BLaER1 treated with 17β-estradiol and CSF1 and Interleukin-3, amounts not matched to agents 10 nM and 100 nM (cell line): ENCODE data around the gene UXS1.
A peak's percentile ranks its signal among the peaks of the same experiment; 100 is the strongest.

Experiments used
- H3K27ac ChIP-seq, 11 experiments: shearing (Covaris generic); formaldehyde crosslinking; 2 replicates each; pipeline ENCODE4 v1.8.1; 2022
- H3K27me3 ChIP-seq, 11 experiments: shearing (Covaris generic); formaldehyde crosslinking; 2 replicates each; pipeline ENCODE4 v1.8.1; 2022
- H3K36me3 ChIP-seq, 11 experiments: shearing (Covaris generic); formaldehyde crosslinking; 2 replicates each; pipeline ENCODE4 v1.8.1; 2022
- H3K4me1 ChIP-seq, 10 experiments: shearing (Covaris generic); formaldehyde crosslinking; 2 replicates each; pipeline ENCODE4 v1.8.1; 2022
- H3K4me2 ChIP-seq, 11 experiments: shearing (Covaris generic); formaldehyde crosslinking; 2 replicates each; pipeline ENCODE4 v1.8.1; 2022
- H3K4me3 ChIP-seq, 10 experiments: shearing (Covaris generic); formaldehyde crosslinking; 2 replicates each; pipeline ENCODE4 v1.8.1; 2022
- H3K9ac ChIP-seq, 11 experiments: shearing (Covaris generic); formaldehyde crosslinking; 2 replicates each; pipeline ENCODE4 v1.8.1; 2022
- H3K9me3 ChIP-seq, 11 experiments: shearing (Covaris generic); formaldehyde crosslinking; replicated peaks in 1 of 11; 2 replicates each; pipeline ENCODE4 v1.8.1; 2022
- H4K20me1 ChIP-seq, 11 experiments: shearing (Covaris generic); formaldehyde crosslinking; 2 replicates each; pipeline ENCODE4 v1.8.1; 2022
- Cebpa-rat ChIP-seq, 11 experiments: shearing (Covaris generic); IDR thresholded peaks; 2 replicates each; pipeline ENCODE4 v1.8.1; 2022

The UXS1 gene

DNA sequence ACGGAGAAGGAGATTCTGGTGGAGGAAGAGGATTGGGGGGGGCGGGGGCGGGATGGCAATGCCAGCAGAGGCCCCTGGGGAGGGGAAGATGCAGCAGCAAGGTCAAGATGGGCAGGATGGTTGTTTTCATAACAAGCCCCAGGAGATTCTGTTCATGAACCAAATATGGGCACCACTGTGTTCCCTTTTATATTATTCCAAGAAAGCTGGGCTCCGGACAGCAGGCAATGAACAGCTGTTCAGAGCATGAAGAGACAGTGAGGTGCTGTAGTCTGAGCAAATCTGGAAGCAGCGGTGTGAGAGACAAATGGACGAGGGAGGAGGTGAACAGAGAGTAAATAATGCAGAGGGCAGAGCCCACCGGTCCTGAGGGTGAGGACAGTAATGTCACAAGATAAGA is 20.0 kb downstream of the UXS1 start:
- no peaks in the 10 kb centered on the region for H3K27me3 ChIP-seq

DNA sequence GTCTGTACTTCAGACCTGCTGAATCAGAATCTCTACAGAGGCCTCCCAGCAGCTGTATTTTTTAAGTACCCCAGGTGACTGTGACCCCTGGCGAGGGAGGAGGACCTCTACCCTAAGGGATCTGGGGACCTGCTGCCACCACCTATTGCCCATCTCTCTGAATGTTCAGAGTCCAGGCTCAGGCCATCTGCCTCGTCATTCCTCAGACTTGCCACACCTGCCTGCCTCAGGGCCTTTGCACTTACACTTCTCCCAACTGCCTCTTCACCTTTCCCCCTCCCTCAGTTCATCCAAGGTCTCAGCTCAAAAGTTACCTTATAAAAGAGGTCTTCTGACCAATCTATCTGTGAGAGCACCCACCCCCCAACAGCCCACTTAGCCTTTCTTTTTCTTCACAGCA is 21.5 kb downstream of the UXS1 start:
- Histone ChIP-seq H3K9ac (peak overlapping the region in 1 of 11 experiments; percentile 1; a peak in 1 of 22 replicates), H3K27ac (peak overlapping the region in 1 of 11 experiments; percentile 5; a peak in 1 of 22 replicates), H4K20me1 (peaks cover 4 to 100% (median 89%) of the 10 kb centered on the region in 11 experiments; a peak in 21 of 22 replicates), H3K9me3 (no peaks in the 10 kb centered on the region), H3K4me3 (no peak overlapping the region), H3K36me3 (peaks cover 0 to 35% (median 12%) of the 10 kb centered on the region in 11 experiments; a peak in 18 of 22 replicates), H3K4me1 (peaks cover 33 to 98% (median 91%) of the 10 kb centered on the region in 10 experiments), H3K4me2 (peak overlapping the region in 4 of 11 experiments; percentile 8 to 90 (median 77); a peak in 5 of 22 replicates), H3K27me3 (no peaks in the 10 kb centered on the region)
- TF ChIP-seq Cebpa-rat (IDR thresholded peaks at IDR 0.05): no peak

More for the DNA sequence above, 20.0 kb downstream of the UXS1 start:
- H3K4me1 ChIP-seq: peaks cover 28 to 93% (median 83%) of the 10 kb centered on the region in 10 experiments
- peak overlapping the region in 8 of 11 experiments; percentile 2 to 45 (median 26); a peak in 7 of 22 replicates for H3K27ac ChIP-seq
- H3K36me3 ChIP-seq: peaks cover 0 to 38% (median 20%) of the 10 kb centered on the region in 11 experiments; a peak in 19 of 22 replicates
- no peak overlapping the region for H3K4me3 ChIP-seq
- peak overlapping the region in 6 of 11 experiments; percentile 25 to 68 (median 30); a peak in 6 of 22 replicates for H3K9ac ChIP-seq
- TF ChIP-seq Cebpa-rat (IDR thresholded peaks at IDR 0.05): no peak
- peaks cover 4 to 97% (median 90%) of the 10 kb centered on the region in 11 experiments; a peak in 21 of 22 replicates for H4K20me1 ChIP-seq
- no peaks in the 10 kb centered on the region for H3K9me3 ChIP-seq
- H3K4me2 ChIP-seq: peak overlapping the region; percentile 3 to 90 (median 81)

GRCh38 chr2:106168657-106169056 is 25.4 kb downstream of the UXS1 start:
- Histone ChIP-seq H3K9ac (no peak overlapping the region), H3K27me3 (no peaks in the 10 kb centered on the region), H3K4me1 (peaks cover 24 to 98% (median 91%) of the 10 kb centered on the region in 10 experiments), H3K4me2 (peak overlapping the region in 9 of 11 experiments; percentile 3 to 96 (median 81); a peak in 12 of 22 replicates), H3K27ac (peak overlapping the region in 2 of 11 experiments; percentile 5 to 12; a peak in 1 of 22 replicates), H3K9me3 (no peaks in the 10 kb centered on the region), H3K4me3 (no peak overlapping the region), H3K36me3 (peaks cover 0 to 38% (median 11%) of the 10 kb centered on the region in 11 experiments; a peak in 11 of 22 replicates), H4K20me1 (peaks cover 4 to 97% (median 80%) of the 10 kb centered on the region in 11 experiments; a peak in 19 of 22 replicates)
- no peak for TF ChIP-seq Cebpa-rat (IDR thresholded peaks at IDR 0.05)

GRCh38 chr2:106167067-106167466 is 27.0 kb downstream of the UXS1 start:
- peak overlapping the region in 8 of 11 experiments; percentile 2 to 87 (median 38); a peak in 10 of 22 replicates for H3K27ac ChIP-seq

GRCh38 chr2:106165561-106165960 is 28.5 kb downstream of the UXS1 start:
- Histone ChIP-seq H3K4me1 (peaks cover 45 to 100% (median 97%) of the 10 kb centered on the region in 10 experiments), H3K9me3 (no peaks in the 10 kb centered on the region), H3K27me3 (no peaks in the 10 kb centered on the region), H3K9ac (peak overlapping the region in 4 of 11 experiments; percentile 11 to 40 (median 26); a peak in 3 of 22 replicates), H3K27ac (peak overlapping the region in 8 of 11 experiments; percentile 3 to 87 (median 54); a peak in 14 of 22 replicates), H3K4me2 (peak overlapping the region; percentile 18 to 96 (median 81); a peak in 20 of 22 replicates), H3K36me3 (peaks cover 0 to 40% (median 18%) of the 10 kb centered on the region in 11 experiments; a peak in 11 of 22 replicates), H3K4me3 (no peak overlapping the region), H4K20me1 (peaks cover 0 to 68% (median 55%) of the 10 kb centered on the region in 11 experiments; a peak in 18 of 22 replicates)
- TF ChIP-seq Cebpa-rat (IDR thresholded peaks at IDR 0.05): no peak

More at GRCh38 chr2:106167067-106167466, 27.0 kb downstream of the UXS1 start:
- peaks cover 30 to 98% (median 92%) of the 10 kb centered on the region in 10 experiments for H3K4me1 ChIP-seq
- peaks cover 4 to 81% (median 64%) of the 10 kb centered on the region in 11 experiments; a peak in 19 of 22 replicates for H4K20me1 ChIP-seq
- H3K27me3 ChIP-seq: no peaks in the 10 kb centered on the region
- H3K4me3 ChIP-seq: no peak overlapping the region
- no peaks in the 10 kb centered on the region for H3K9me3 ChIP-seq
- no peak for TF ChIP-seq Cebpa-rat (IDR thresholded peaks at IDR 0.05)
- peaks cover 0 to 41% (median 18%) of the 10 kb centered on the region in 11 experiments; a peak in 12 of 22 replicates for H3K36me3 ChIP-seq
- H3K4me2 ChIP-seq: peak overlapping the region in 8 of 11 experiments; percentile 10 to 96 (median 88); a peak in 15 of 22 replicates
- H3K9ac ChIP-seq: peak overlapping the region in 1 of 11 experiments; percentile 9; a peak in 1 of 22 replicates

DNA sequence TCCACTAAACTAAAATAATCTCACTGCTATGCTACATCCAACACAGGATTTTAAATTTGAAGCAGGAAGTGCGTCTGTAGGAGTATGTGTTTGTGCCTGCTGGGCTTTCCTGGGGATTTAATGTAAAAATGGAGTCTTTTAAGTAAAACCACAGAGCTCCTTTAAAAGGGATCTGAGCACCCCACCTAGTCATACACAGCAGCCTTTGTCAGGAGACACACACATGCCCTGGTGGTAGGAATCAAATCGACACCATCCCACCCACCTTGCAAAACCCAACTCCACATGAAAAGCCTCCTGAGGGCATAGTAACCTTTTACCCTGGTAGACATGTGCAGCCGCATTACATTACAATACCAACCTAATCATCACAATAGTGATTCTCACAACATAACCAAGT is 29.1 kb downstream of the UXS1 start:
- peak overlapping the region in 9 of 11 experiments; percentile 3 to 87 (median 52); a peak in 14 of 22 replicates for H3K27ac ChIP-seq
- peaks cover 0 to 68% (median 49%) of the 10 kb centered on the region in 11 experiments; a peak in 18 of 22 replicates for H4K20me1 ChIP-seq
- H3K9ac ChIP-seq: peak overlapping the region in 3 of 11 experiments; percentile 7 to 40 (median 25); a peak in 2 of 22 replicates
- H3K4me1 ChIP-seq: peaks cover 50 to 100% (median 94%) of the 10 kb centered on the region in 10 experiments
- TF ChIP-seq Cebpa-rat (IDR thresholded peaks at IDR 0.05): no peak
- no peak overlapping the region for H3K4me3 ChIP-seq
- no peaks in the 10 kb centered on the region for H3K27me3 ChIP-seq
- H3K4me2 ChIP-seq: peak overlapping the region; percentile 18 to 96 (median 81); a peak in 21 of 22 replicates
- H3K9me3 ChIP-seq: no peaks in the 10 kb centered on the region
- peaks cover 0 to 35% (median 18%) of the 10 kb centered on the region in 11 experiments; a peak in 11 of 22 replicates for H3K36me3 ChIP-seq

DNA sequence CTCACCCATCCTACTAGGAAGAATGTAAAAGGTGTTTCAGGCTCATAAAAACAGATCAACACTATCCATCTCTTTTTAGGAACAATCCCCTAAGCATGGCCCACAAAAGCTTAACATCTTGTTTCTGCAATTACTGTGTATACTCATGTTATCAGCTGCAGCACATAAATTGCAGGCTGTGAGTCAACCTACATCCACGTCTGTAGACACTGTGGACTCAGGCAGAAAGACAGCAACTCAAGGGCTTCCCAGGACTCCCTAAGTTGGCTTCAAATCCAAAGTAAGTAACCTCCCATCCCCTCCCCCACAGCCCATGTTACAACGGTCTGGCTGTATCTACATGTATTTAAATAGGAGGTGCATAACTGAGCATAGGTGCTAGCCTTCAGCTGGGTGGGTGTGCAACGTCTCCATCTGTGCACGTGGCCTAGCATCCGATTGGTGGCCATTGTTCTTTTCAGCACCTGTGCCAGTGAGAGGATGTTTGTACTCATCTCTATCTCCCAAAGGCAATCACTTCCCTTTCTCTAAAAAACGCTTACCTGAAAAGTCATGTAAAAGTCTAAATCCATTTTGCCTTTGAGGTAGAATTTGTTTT is 30.1 kb downstream of the UXS1 start:
- no peak for TF ChIP-seq Cebpa-rat (IDR thresholded peaks at IDR 0.05)
- Histone ChIP-seq H3K27ac (peak overlapping the region in 8 of 11 experiments; percentile 3 to 87 (median 44); a peak in 9 of 22 replicates), H3K9me3 (no peaks in the 10 kb centered on the region), H3K9ac (no peak overlapping the region), H3K4me2 (peak overlapping the region in 10 of 11 experiments; percentile 7 to 96 (median 84); a peak in 18 of 22 replicates), H4K20me1 (peaks cover 0 to 68% (median 40%) of the 10 kb centered on the region in 11 experiments; a peak in 15 of 22 replicates), H3K36me3 (peaks cover 0 to 33% (median 21%) of the 10 kb centered on the region in 11 experiments; a peak in 11 of 22 replicates), H3K27me3 (no peaks in the 10 kb centered on the region), H3K4me1 (peaks cover 60 to 100% (median 94%) of the 10 kb centered on the region in 10 experiments), H3K4me3 (no peak overlapping the region; a peak in 1 of 20 replicates)
